B cell (primary cell): ENCODE results near the gene SPAG5. TPM values are rescaled to one million over a fixed set of nuclear protein-coding genes. Genes with fewer than 3 reads are reported as not detected.

Source experiments
- ATAC-seq: fragments of 200-7000 bp; cut with Tn5 transposase; one replicate; pipeline ENCODE4 v1.10.0; 2021; ENCODE audit warnings: low read depth, mild to moderate bottlenecking, moderate number of reproducible peaks, moderate library complexity
- CTCF ChIA-PET: fragments of 350-600 bp; sonication (Branson Sonifier 250); formaldehyde crosslinking; loops from one replicate; lab custom pipeline; 2021; ENCODE audit warnings: antibody characterized with exemption, inconsistent platforms; lab: Charles Lee
- POLR2A ChIA-PET: fragments of 350-600 bp; sonication (Branson Sonifier 250); formaldehyde crosslinking; loops from one replicate; lab custom pipeline; 2021; ENCODE audit warnings: antibody characterized with exemption; lab: Charles Lee
- DNase-seq: peaks from one replicate; pipeline ENCODE4 v3.0.0; 2013
- H2AFZ ChIP-seq: 2 replicates; pipeline ENCODE4 v1.6.1; 2012; ENCODE audit warnings: mild to moderate bottlenecking, low read depth, low read length; ENCODE audit not compliant: insufficient read depth, poor library complexity, severe bottlenecking
- H3K27ac ChIP-seq, 2 donors: 1 replicate in 1 of 2; 2 replicates in 1 of 2; pipeline ENCODE4 v1.5.1; 2012 to 2013; ENCODE audit warnings: low read length in 2 of 2, mild to moderate bottlenecking in 2 of 2, moderate library complexity in 1 of 2
- H3K27me3 ChIP-seq, 4 experiments: fragments of 200-600 bp in 1 of 4; sonication (generic) in 1 of 4; replicated peaks in 1 of 4; 1 replicate in 2 of 4; 2 replicates in 2 of 4; pipeline versions ENCODE4 v1.6.1 to v1.7.0; 2013 to 2016; ENCODE audit warnings: low read length in 3 of 4, mild to moderate bottlenecking in 2 of 4, mixed read lengths in 1 of 4, moderate library complexity in 1 of 4; ENCODE audit not compliant: insufficient read depth in 4 of 4, control insufficient read depth in 3 of 4; ENCODE audit errors: control extremely low read depth in 1 of 4
- H3K36me3 ChIP-seq, 2 experiments: replicated peaks in 1 of 2; 1 replicate in 1 of 2; 2 replicates in 1 of 2; pipeline versions ENCODE4 v1.6.1 to v1.7.1; 2013; ENCODE audit warnings: low read length in 1 of 2; ENCODE audit not compliant: insufficient read depth in 2 of 2, control insufficient read depth in 1 of 2; ENCODE audit errors: control extremely low read depth in 1 of 2, extremely low read depth in 1 of 2
- H3K4me1 ChIP-seq, 2 donors: fragments of 200-600 bp in 1 of 2; sonication (generic) in 1 of 2; 1 replicate in 1 of 2; 2 replicates in 1 of 2; pipeline versions ENCODE4 v1.5.1 to v1.6.1; 2013 to 2017; ENCODE audit warnings: low read length in 2 of 2; ENCODE audit not compliant: control insufficient read depth in 2 of 2, insufficient read depth in 2 of 2
- H3K4me2 ChIP-seq: replicated peaks from 2 replicates; pipeline ENCODE3; 2012; ENCODE audit warnings: mild to moderate bottlenecking, low read depth, low read length; ENCODE audit not compliant: poor library complexity, severe bottlenecking
- H3K4me3 ChIP-seq, 5 experiments: fragments of 200-600 bp in 1 of 5; sonication (generic) in 1 of 5; 1 replicate in 3 of 5; 2 replicates in 2 of 5; pipeline versions ENCODE4 v1.5.1 to v1.7.0; 2011 to 2016; ENCODE audit warnings: low read length in 4 of 5, mild to moderate bottlenecking in 4 of 5, low read depth in 2 of 5, control low read depth in 1 of 5, moderate library complexity in 1 of 5; ENCODE audit not compliant: insufficient read depth in 1 of 5; ENCODE audit errors: control extremely low read depth in 1 of 5, extremely low read depth in 1 of 5
- H3K79me2 ChIP-seq: fragments of 200-600 bp; sonication (generic); one replicate; pipeline ENCODE4 v1.6.0; 2016; ENCODE audit warnings: low read length; ENCODE audit not compliant: control insufficient read depth, insufficient read depth
- H3K9ac ChIP-seq: fragments of 200-600 bp; sonication (generic); 2 replicates; pipeline ENCODE4 v1.6.1; 2017; ENCODE audit warnings: mild to moderate bottlenecking, low read length, moderate library complexity
- H3K9me3 ChIP-seq, 3 donors: one replicate each; pipeline versions ENCODE4 v1.6.1 to v1.7.1; 2013; ENCODE audit warnings: low read length in 2 of 3; ENCODE audit not compliant: control insufficient read depth in 2 of 3, insufficient read depth in 1 of 3; ENCODE audit errors: control extremely low read depth in 1 of 3
- H4K20me1 ChIP-seq: 2 replicates; pipeline ENCODE4 v1.6.0; 2012; ENCODE audit warnings: mild to moderate bottlenecking, low read length; ENCODE audit not compliant: insufficient read depth, control insufficient read depth, poor library complexity, severe bottlenecking
- H3K27ac Mint-ChIP-seq: one replicate; pipeline ENCODE4 v1.8.0; 2021; ENCODE audit warnings: mixed read lengths
- H3K27me3 Mint-ChIP-seq: one replicate; pipeline ENCODE4 v1.8.0; 2021; ENCODE audit warnings: mixed read lengths
- H3K4me1 Mint-ChIP-seq: one replicate; pipeline ENCODE4 v1.8.0; 2021; ENCODE audit warnings: mixed read lengths
- H3K4me3 Mint-ChIP-seq: one replicate; pipeline ENCODE4 v1.8.0; 2021; ENCODE audit warnings: mixed read lengths
- H3K9me3 Mint-ChIP-seq: one replicate; pipeline ENCODE4 v1.8.0; 2022; ENCODE audit warnings: mixed read lengths; ENCODE audit not compliant: insufficient read depth
- EZH2 ChIP-seq: IDR thresholded peaks from 2 replicates; pipeline ENCODE4 v1.6.1; 2012; ENCODE audit warnings: borderline replicate concordance, low read depth, mild to moderate bottlenecking, moderate library complexity, low read length; ENCODE audit not compliant: insufficient read depth, poor library complexity, severe bottlenecking
- WGBS: methylation state at CpG from one replicate; pipeline ENCODE4 v1.1.5; 2013; ENCODE audit warnings: missing lambda C conversion rate; ENCODE audit not compliant: insufficient coverage; 5-methylcytosine and 5-hydroxymethylcytosine counted together
- intact Hi-C: fragments of 100-400 bp; cut with micrococcal nuclease; formaldehyde crosslinking; loops from one replicate; pipeline ENCODE4 v1.10.0; 2022
- polyA plus RNA-seq: library from polyadenylated mRNA; depleted of rRNA; stranded (reverse); fragments of >200 nt; gene quantifications from 2 replicates; pipeline ENCODE4 v1.2.3, GENCODE V29; 2012
- total RNA-seq, 2 donors: library from RNA; stranded (reverse); fragments of 120-200 nt in 1 of 2; gene quantifications; 1 replicate in 1 of 2; 2 replicates in 1 of 2; pipeline versions ENCODE4 v1.2.3 to v1.2.4, GENCODE V29; 2013 to 2022
- TF ChIP-seq, protein P1 (sequence below): fragments of 200-600 bp; IDR thresholded peaks from one replicate; pipeline ENCODE4 v1.8.0; 2022; ENCODE audit warnings: antibody characterized with exemption, mild to moderate bottlenecking

The SPAG5 gene
- total and polyA plus RNA-seq, 2 donors (not counting 1 experiment from before 2014, with no cell fraction given) = 4.7 to 8.0 TPM

DNA sequence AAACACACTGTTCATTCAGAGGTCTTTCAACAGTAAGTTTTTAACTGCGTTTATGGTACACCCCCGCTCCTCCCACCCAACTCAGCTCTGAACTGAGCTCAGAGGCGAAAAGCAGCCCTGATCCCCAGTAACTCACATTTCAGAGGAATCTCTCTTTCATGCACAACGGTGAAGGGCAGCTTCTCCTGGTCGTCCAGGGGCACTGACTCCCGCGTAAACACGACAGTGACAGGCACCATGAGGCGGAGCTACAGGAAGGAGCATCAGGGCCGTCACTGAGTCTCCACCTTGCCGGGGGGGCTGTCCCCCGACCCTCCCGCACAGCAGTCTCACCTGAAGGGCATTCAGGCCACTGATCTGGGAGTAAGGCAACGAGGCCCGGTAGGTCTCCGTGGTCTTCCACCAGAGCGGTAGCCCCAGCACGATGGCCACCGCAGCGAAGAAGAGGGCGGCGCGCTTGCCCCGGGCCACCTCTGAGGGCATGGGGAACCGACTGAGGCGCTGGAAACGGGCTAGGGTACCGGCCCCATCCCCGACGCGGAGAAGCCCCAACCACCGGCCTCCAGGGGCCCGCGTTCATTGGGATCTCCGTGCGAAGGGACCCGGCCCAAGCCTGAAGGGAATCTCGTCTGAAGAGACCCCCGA, 28.0 kb downstream of the SPAG5 start:
- H3K27me3 ChIP-seq = no peaks in the 10 kb centered on the region

More for the DNA sequence above, 28.0 kb downstream of the SPAG5 start:
- peak overlapping the region; percentile 69 to 99 (median 86) for H3K4me3 ChIP-seq
- TF ChIP-seq, protein P1, sequence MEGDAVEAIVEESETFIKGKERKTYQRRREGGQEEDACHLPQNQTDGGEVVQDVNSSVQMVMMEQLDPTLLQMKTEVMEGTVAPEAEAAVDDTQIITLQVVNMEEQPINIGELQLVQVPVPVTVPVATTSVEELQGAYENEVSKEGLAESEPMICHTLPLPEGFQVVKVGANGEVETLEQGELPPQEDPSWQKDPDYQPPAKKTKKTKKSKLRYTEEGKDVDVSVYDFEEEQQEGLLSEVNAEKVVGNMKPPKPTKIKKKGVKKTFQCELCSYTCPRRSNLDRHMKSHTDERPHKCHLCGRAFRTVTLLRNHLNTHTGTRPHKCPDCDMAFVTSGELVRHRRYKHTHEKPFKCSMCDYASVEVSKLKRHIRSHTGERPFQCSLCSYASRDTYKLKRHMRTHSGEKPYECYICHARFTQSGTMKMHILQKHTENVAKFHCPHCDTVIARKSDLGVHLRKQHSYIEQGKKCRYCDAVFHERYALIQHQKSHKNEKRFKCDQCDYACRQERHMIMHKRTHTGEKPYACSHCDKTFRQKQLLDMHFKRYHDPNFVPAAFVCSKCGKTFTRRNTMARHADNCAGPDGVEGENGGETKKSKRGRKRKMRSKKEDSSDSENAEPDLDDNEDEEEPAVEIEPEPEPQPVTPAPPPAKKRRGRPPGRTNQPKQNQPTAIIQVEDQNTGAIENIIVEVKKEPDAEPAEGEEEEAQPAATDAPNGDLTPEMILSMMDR = no peak
- TF ChIP-seq EZH2 = no peak
- no peaks in the 10 kb centered on the region for H3K27me3 Mint-ChIP-seq
- peaks cover 63% of the 10 kb centered on the region for H3K79me2 ChIP-seq
- H3K9ac ChIP-seq = peak overlapping the region; percentile 94
- DNase-seq (peak; percentile 58), ATAC-seq (peak; percentile 9)
- H3K27ac ChIP-seq = peak overlapping the region; percentile 74 to 80
- ChIA-PET CTCF (interaction anchor here (0.7 to 3.3 kb wide), 7 partner anchors 17 to 156 kb away, joined by 3 to 31 read pairs (median 4); no protein-coding TSS in a partner anchor), POLR2A (interaction anchor here (0.8 to 2.3 kb wide), 5 partner anchors 19 to 381 kb away, joined by 3 to 14 read pairs (median 4); partner anchors contain the start of genes BLTP2, PHF12 and UNC119)
- intact Hi-C loops = loop anchor here (1.0 to 10.0 kb wide), 4 partner anchors 19 to 234 kb away; partner anchors contain the start of genes IFT20, PROCA1, RAB34 and RPL23A
- H3K9me3 Mint-ChIP-seq = no peaks in the 10 kb centered on the region
- H3K27ac Mint-ChIP-seq = peak overlapping the region; percentile 93
- peak overlapping the region; percentile 95 for H3K4me3 Mint-ChIP-seq
- no peaks in the 10 kb centered on the region for H3K9me3 ChIP-seq
- H3K4me1 ChIP-seq = peaks cover 44 to 65% of the 10 kb centered on the region in 2 donors
- WGBS = under 1% methylated on average over 39 of the region's 39 CpGs
- H4K20me1 ChIP-seq = peaks cover 18% of the 10 kb centered on the region
- peaks cover 0 to 6% of the 10 kb centered on the region in 2 experiments for H3K36me3 ChIP-seq
- H3K4me1 Mint-ChIP-seq = peaks cover 54% of the 10 kb centered on the region
- peak overlapping the region; percentile 95 for H2AFZ ChIP-seq
- peak overlapping the region; percentile 87 for H3K4me2 ChIP-seq
